Measurements from ENCODE around the gene STXBP5.

GRCh38 chr6:147287869-147288271 is 83.7 kb downstream of the STXBP5 start:
- TF ChIP-seq CTCF (IDR thresholded peaks at IDR 0.05 in 4 of 5, conservative IDR thresholded peaks at IDR 0.05 in 1 of 5): no peak
- no peak for TF ChIP-seq POLR2A (IDR thresholded peaks at IDR 0.05)
